ENCODE measurements around the gene LRRN1.

GRCh38 chr3:3783696-3784095 is 15.5 kb upstream of the LRRN1 start:
- TF ChIP-seq CTCF (IDR thresholded peaks at IDR 0.05; ENCODE audit: poor library complexity) (no peak), EZH2phosphoT487 (IDR thresholded peaks at IDR 0.05; ENCODE audit: low read depth, severe bottlenecking, unreplicated experiment) (no peak), EZH2 (IDR thresholded peaks at IDR 0.05; ENCODE audit: borderline replicate concordance) (no peak)
